Tibial nerve (tissue), 4 donors: Measurements from ENCODE around the gene CR1L.

Experiments
- CTCF ChIP-seq, 5 experiments: fragments of 200-600 bp in 3 of 5; fragments of 450-650 bp in 2 of 5; sonication (generic) in 3 of 5; IDR thresholded peaks; one replicate each; pipeline ENCODE4 v1.5.1; 2016 to 2019; ENCODE audit warnings: antibody characterized with exemption in 5 of 5, mild to moderate bottlenecking in 3 of 5, moderate library complexity in 2 of 5
- EP300 ChIP-seq, 2 donors: sonication (generic); formaldehyde crosslinking; IDR thresholded peaks; one replicate each; pipeline ENCODE4 v1.6.1; 2017; ENCODE audit warnings: antibody characterized with exemption in 2 of 2, mild to moderate bottlenecking in 1 of 2
- POLR2A ChIP-seq, 2 donors: fragments of 450-650 bp; IDR thresholded peaks; one replicate each; pipeline ENCODE4 v1.6.1; 2017; ENCODE audit warnings: antibody characterized with exemption in 2 of 2, mild to moderate bottlenecking in 2 of 2, moderate library complexity in 2 of 2

GRCh38 chr1:207603777-207604176 lies 41.2 kb upstream of the CR1L start:
- TF ChIP-seq EP300 (IDR thresholded peaks at IDR 0.05) (no peak), CTCF (IDR thresholded peaks at IDR 0.05) (no peak), POLR2A (IDR thresholded peaks at IDR 0.05) (no peak)
